GM12878 (cell line): ENCODE measurements around the gene SRP68. TPM values are rescaled to one million over a fixed set of nuclear protein-coding genes. Genes with fewer than 3 reads are reported as not detected.
A peak's percentile ranks its signal among the peaks of the same experiment; 100 is the strongest.

Experiments
- ATAC-seq: fragments of 200-7000 bp; cut with Tn5 transposase; 3 replicates; pipeline ENCODE4 v1.9.1; 2020; ENCODE audit warnings: mild to moderate bottlenecking, moderate library complexity
- BruUV-seq: library from RNA; stranded (reverse); fragments of 400-500 nt; replicated peaks from 2 replicates; lab custom pipeline; 2021; lab: Mats Ljungman, UMichigan
- CTCF ChIA-PET: fragments of 300-600 bp; sonication (Branson Sonifier 250); formaldehyde crosslinking; extraction: SDS; loops from one replicate; lab custom pipeline; 2021; ENCODE audit warnings: inconsistent platforms; lab: Yijun Ruan, JAX
- POLR2A ChIA-PET: fragments of 350-600 bp; formaldehyde crosslinking; extraction: SDS; loops from one replicate; lab custom pipeline; 2021; ENCODE audit warnings: inconsistent platforms; lab: Charles Lee
- RAD21 ChIA-PET: fragments of 300-600 bp; sonication (Branson Sonifier 250); formaldehyde crosslinking; loops from one replicate; lab custom pipeline; 2023; ENCODE audit warnings: antibody characterized with exemption; ENCODE audit not compliant: unreplicated experiment; lab: Charles Lee
- SMC1A ChIA-PET: fragments of 300-600 bp; sonication (Branson Sonifier 250); formaldehyde crosslinking; loops from one replicate; lab custom pipeline; 2023; ENCODE audit not compliant: unreplicated experiment, uncharacterized antibody; lab: Charles Lee
- DNase-seq: peaks from one replicate; pipeline ENCODE4 v3.0.0-alpha.2; 2011; ENCODE audit warnings: low read depth, low spot score
- FAIRE-seq: peaks from 3 replicates; lab custom pipeline; 2011; peaks lifted over from hg19 to GRCh38; lab: Jason Lieb, UNC
- H2AFZ ChIP-seq: 2 replicates; pipeline ENCODE4 v1.6.0; 2011; ENCODE audit warnings: low read depth, low read length, control low read depth; ENCODE audit not compliant: control insufficient read depth
- H3K27ac ChIP-seq: 2 replicates; pipeline ENCODE4 v1.5.1; 2011; ENCODE audit warnings: control low read depth; ENCODE audit not compliant: control insufficient read depth, insufficient read depth
- H3K27me3 ChIP-seq, 2 experiments: replicated peaks in 1 of 2; 2 replicates each; pipeline versions ENCODE4 v1.6.0 to v1.6.1; 2011; ENCODE audit warnings: low read length in 1 of 2; ENCODE audit not compliant: control insufficient read depth in 2 of 2, insufficient read depth in 2 of 2
- H3K36me3 ChIP-seq, 2 experiments: 2 replicates each; pipeline ENCODE4 v1.5.1; 2011; ENCODE audit warnings: low read length in 1 of 2; ENCODE audit not compliant: control insufficient read depth in 2 of 2, insufficient read depth in 2 of 2
- H3K4me1 ChIP-seq: 2 replicates; pipeline ENCODE4 v1.6.1; 2011; ENCODE audit warnings: mild to moderate bottlenecking, low read length, moderate library complexity, mixed read lengths; ENCODE audit not compliant: control insufficient read depth, insufficient read depth
- H3K4me2 ChIP-seq: 2 replicates; pipeline ENCODE4 v1.6.0; 2011; ENCODE audit warnings: control low read depth; ENCODE audit not compliant: control insufficient read depth, insufficient read depth
- H3K4me3 ChIP-seq: fragments of 200-600 bp; sonication (generic); 2 replicates; pipeline ENCODE4 v1.5.1; 2016
- H3K79me2 ChIP-seq: 2 replicates; pipeline ENCODE4 v1.6.0; 2011; ENCODE audit warnings: low read length; ENCODE audit not compliant: control insufficient read depth, insufficient read depth
- H3K9ac ChIP-seq: 2 replicates; pipeline ENCODE4 v1.8.0; 2011; ENCODE audit warnings: low read length, control low read depth, mixed read lengths; ENCODE audit not compliant: control insufficient read depth, insufficient read depth
- H3K9me3 ChIP-seq: replicated peaks from 3 replicates; pipeline ENCODE4 v1.5.1; 2011; ENCODE audit warnings: mild to moderate bottlenecking, low read length; ENCODE audit not compliant: control insufficient read depth, insufficient read depth
- H4K20me1 ChIP-seq: 2 replicates; pipeline ENCODE4 v1.6.0; 2011; ENCODE audit not compliant: control insufficient read depth, insufficient read depth
- BACH1 ChIP-seq: fragments of 450-650 bp; IDR thresholded peaks from 2 replicates; pipeline ENCODE4 v1.6.1; 2017; ENCODE audit warnings: mild to moderate bottlenecking, borderline replicate concordance
- BCL11A ChIP-seq: IDR thresholded peaks from 2 replicates; pipeline ENCODE4 v1.6.1; 2011; ENCODE audit warnings: low read depth, low read length
- ESRRA ChIP-seq: IDR thresholded peaks from 2 replicates; pipeline ENCODE4 v1.6.1; 2012; ENCODE audit warnings: mild to moderate bottlenecking, low read length, improper control_type of control experiment
- NBN ChIP-seq: fragments of 450-650 bp; IDR thresholded peaks from 2 replicates; pipeline ENCODE4 v1.6.1; 2016
- SMAD1 ChIP-seq: fragments of 450-650 bp; IDR thresholded peaks from 2 replicates; pipeline ENCODE4 v1.6.1; 2018; ENCODE audit warnings: mild to moderate bottlenecking, low read depth; ENCODE audit not compliant: partially characterized antibody
- STAT3 ChIP-seq: IDR thresholded peaks from 2 replicates; pipeline ENCODE4 v1.6.1; 2011; ENCODE audit warnings: low read depth, low read length, improper control_type of control experiment
- TBL1XR1 ChIP-seq: IDR thresholded peaks from 2 replicates; pipeline ENCODE4 v1.6.1; 2012; ENCODE audit warnings: low read depth, low read length, improper control_type of control experiment
- TCF3 ChIP-seq: IDR thresholded peaks from 2 replicates; pipeline ENCODE4 v1.6.1; 2012; ENCODE audit warnings: low read depth, mild to moderate bottlenecking, low read length, borderline replicate concordance; ENCODE audit not compliant: insufficient read depth
- WGBS: methylation state at CpG from one replicate; pipeline ENCODE4 v1.1.6; 2016; ENCODE audit warnings: low lambda C conversion rate; ENCODE audit not compliant: insufficient replicate concordance, insufficient coverage; ENCODE audit errors: missing lambda C conversion rate; 5-methylcytosine and 5-hydroxymethylcytosine counted together
- in situ Hi-C: fragments of 300-500 bp; cut with MboI; formaldehyde crosslinking; loops from 9 replicates; pipeline ENCODE4 v1.14.3; 2018; ENCODE audit warnings: mixed read lengths
- intact Hi-C: fragments of 100-400 bp; cut with micrococcal nuclease; formaldehyde crosslinking; loops from one replicate; pipeline ENCODE4 v1.14.2; 2022; ENCODE audit not compliant: unreplicated experiment
- polyA plus RNA-seq, 11 experiments: library from polyadenylated mRNA; depleted of rRNA in 4 of 11; unstranded in 6 of 11; stranded (reverse) in 5 of 11; fragments of >200 nt; fragmentation: Nextera tagmentation in 4 of 11; fragmentation: Illumina TruSeq in 1 of 11; extraction: Ambion mirVana in 4 of 11; extraction: Trizol in 1 of 11; gene quantifications; 1 replicate in 1 of 11; 2 replicates in 10 of 11; pipeline versions ENCODE4 v1.2.1 to v1.2.3, GENCODE V29; 2011 to 2016; ENCODE audit warnings: inconsistent platforms in 2 of 11, missing spikeins in 2 of 11, low read depth in 1 of 11
- total RNA-seq, 4 experiments: library from RNA; depleted of rRNA in 3 of 4; stranded (reverse); fragments of >200 nt in 3 of 4; fragmentation: Illumina TruSeq in 1 of 4; extraction: Trizol in 1 of 4; gene quantifications; 2 replicates each; pipeline versions ENCODE4 v1.2.1 to v1.2.3, GENCODE V29; 2013 to 2021
- TF ChIP-seq, protein P1 (sequence below): fragments of 450-650 bp; IDR thresholded peaks from 2 replicates; pipeline ENCODE4 v1.6.1; 2017; ENCODE audit warnings: mild to moderate bottlenecking, low read depth, inconsistent platforms; ENCODE audit not compliant: poor library complexity, severe bottlenecking
- TF ChIP-seq, protein P2 (sequence below): IDR thresholded peaks from 2 replicates; pipeline ENCODE4 v1.6.1; 2012; ENCODE audit warnings: low read length, inconsistent platforms

The SRP68 gene
- total and polyA plus RNA-seq, 10 of the 15 experiments (the other 5 are each of a cell fraction or from before 2014, with no cell fraction given): 24.7 to 89.7 (median 62.7) TPM

DNA sequence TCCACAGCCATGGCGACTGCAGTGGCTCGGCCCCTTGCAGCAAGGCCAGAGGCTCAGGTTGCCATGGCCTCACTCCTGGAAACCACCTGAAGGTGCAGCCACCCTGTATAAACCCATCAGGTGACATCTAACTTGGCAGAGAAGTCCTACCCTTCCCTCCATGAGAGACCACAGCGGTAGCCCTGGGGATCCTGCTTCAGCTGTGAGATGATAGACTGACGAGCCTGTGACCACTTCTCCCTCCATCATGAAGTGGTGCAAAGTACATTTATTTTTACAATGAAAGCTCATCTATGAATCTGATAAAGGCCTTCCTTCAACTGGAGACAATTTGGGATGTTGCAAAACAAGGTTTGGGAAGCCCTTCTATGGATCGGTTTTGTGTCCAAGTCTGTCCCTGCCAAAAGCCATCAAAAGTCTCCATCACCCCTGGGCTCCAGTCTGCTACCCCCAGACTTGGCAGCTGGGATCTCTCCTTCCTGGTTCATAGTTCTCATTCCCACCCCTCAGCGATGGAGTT is 8.5 kb upstream of the SRP68 start:
- CTCF ChIA-PET: no interaction called here
- H3K79me2 ChIP-seq: no peaks in the 10 kb centered on the region
- no peak for FAIRE-seq
- peak; percentile 8; the same call in 2 of the 3 replicates for ATAC-seq
- in situ Hi-C loops (no loop called here), intact Hi-C loops (no loop called here)
- no peak overlapping the region for H3K9ac ChIP-seq
- no peaks in the 10 kb centered on the region for H4K20me1 ChIP-seq
- no TSS peak for BruUV-seq
- 69% methylated on average over 6 of the region's 6 CpGs for WGBS
- RAD21 ChIA-PET: no interaction called here
- no peak overlapping the region for H3K4me3 ChIP-seq
- no peak overlapping the region for H3K4me2 ChIP-seq
- no peaks in the 10 kb centered on the region for H3K4me1 ChIP-seq
- POLR2A ChIA-PET: interaction anchor here (1.4 kb wide), 1 partner anchor 18 kb away, joined by 4 read pairs; no protein-coding TSS in a partner anchor
- peaks cover 5 to 13% of the 10 kb centered on the region in 2 experiments; a peak in 3 of 4 replicates for H3K36me3 ChIP-seq
- TF ChIP-seq ESRRA (no peak), TBL1XR1 (no peak), TCF3 (no peak), BACH1 (no peak), STAT3 (no peak), SMAD1 (no peak), NBN (no peak), BCL11A (no peak)
- TF ChIP-seq, protein P1, sequence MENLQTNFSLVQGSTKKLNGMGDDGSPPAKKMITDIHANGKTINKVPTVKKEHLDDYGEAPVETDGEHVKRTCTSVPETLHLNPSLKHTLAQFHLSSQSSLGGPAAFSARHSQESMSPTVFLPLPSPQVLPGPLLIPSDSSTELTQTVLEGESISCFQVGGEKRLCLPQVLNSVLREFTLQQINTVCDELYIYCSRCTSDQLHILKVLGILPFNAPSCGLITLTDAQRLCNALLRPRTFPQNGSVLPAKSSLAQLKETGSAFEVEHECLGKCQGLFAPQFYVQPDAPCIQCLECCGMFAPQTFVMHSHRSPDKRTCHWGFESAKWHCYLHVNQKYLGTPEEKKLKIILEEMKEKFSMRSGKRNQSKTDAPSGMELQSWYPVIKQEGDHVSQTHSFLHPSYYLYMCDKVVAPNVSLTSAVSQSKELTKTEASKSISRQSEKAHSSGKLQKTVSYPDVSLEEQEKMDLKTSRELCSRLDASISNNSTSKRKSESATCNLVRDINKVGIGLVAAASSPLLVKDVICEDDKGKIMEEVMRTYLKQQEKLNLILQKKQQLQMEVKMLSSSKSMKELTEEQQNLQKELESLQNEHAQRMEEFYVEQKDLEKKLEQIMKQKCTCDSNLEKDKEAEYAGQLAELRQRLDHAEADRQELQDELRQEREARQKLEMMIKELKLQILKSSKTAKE: no peak
- TF ChIP-seq, protein P2, sequence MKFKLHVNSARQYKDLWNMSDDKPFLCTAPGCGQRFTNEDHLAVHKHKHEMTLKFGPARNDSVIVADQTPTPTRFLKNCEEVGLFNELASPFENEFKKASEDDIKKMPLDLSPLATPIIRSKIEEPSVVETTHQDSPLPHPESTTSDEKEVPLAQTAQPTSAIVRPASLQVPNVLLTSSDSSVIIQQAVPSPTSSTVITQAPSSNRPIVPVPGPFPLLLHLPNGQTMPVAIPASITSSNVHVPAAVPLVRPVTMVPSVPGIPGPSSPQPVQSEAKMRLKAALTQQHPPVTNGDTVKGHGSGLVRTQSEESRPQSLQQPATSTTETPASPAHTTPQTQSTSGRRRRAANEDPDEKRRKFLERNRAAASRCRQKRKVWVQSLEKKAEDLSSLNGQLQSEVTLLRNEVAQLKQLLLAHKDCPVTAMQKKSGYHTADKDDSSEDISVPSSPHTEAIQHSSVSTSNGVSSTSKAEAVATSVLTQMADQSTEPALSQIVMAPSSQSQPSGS: no peak
- H3K27me3 ChIP-seq: peaks cover 4 to 15% of the 10 kb centered on the region in 2 experiments; a peak in 3 of 4 replicates
- no peak for DNase-seq
- H3K27ac ChIP-seq: no peak overlapping the region
- no peaks in the 10 kb centered on the region for H3K9me3 ChIP-seq
- H2AFZ ChIP-seq: no peak overlapping the region
- SMC1A ChIA-PET: no interaction called here
